NCI-H1048 (cell line): ENCODE results near the gene FGF18.
"Not testable (repeated sequence)": the region's sequence is repeated elsewhere in the genome, so short reads cannot be mapped to it uniquely, and the experiment has no call there.

Experiments used
- DNase-seq: peaks from one replicate; lab custom pipeline; 2025; lab: John Stamatoyannopoulos, UW

Gene FGF18

GRCh38 chr5:171497494-171497893, 78.0 kb downstream of the FGF18 start:
- not testable (repeated sequence) for DNase-seq

- DNase-seq = no peak
These were observed 78.7 kb downstream of the FGF18 start for GRCh38 chr5:171498166-171498565.

GRCh38 chr5:171499611-171500010, 80.2 kb downstream of the FGF18 start:
- no peak for DNase-seq

- no peak for DNase-seq
These were observed 86.1 kb downstream of the FGF18 start for GRCh38 chr5:171505473-171506043.

- DNase-seq = no peak
These were observed 87.5 kb downstream of the FGF18 start for GRCh38 chr5:171506951-171507350.
